Neural cell (in vitro differentiated cells): Measurements from ENCODE around the gene NDUFS3. TPM values are rescaled to one million over a fixed set of nuclear protein-coding genes. Genes with fewer than 3 reads are reported as not detected.

Source experiments
- H2AFZ ChIP-seq: fragments of 200-600, 300-800 bp; sonication (generic), shearing (Covaris generic); 2 replicates; pipeline ENCODE4 v1.6.0; 2014; ENCODE audit warnings: low read depth, mild to moderate bottlenecking, antibody characterized with exemption, low read length, moderate library complexity
- H3F3A ChIP-seq: fragments of 200-600 bp; shearing (Covaris generic); 2 replicates; pipeline ENCODE4 v1.6.1; 2016; ENCODE audit warnings: mild to moderate bottlenecking, moderate library complexity, mixed read lengths, antibody characterized with exemption, low read length; ENCODE audit not compliant: insufficient read depth, poor library complexity, severe bottlenecking
- H3K27ac ChIP-seq: fragments of 200-600, 300-800 bp; sonication (generic), shearing (Covaris generic); 2 replicates; pipeline ENCODE4 v1.5.1; 2014; ENCODE audit warnings: mild to moderate bottlenecking, low read length, moderate library complexity
- H3K27me3 ChIP-seq: fragments of 300-800, 200-600 bp; sonication (generic), shearing (Covaris generic); 2 replicates; pipeline ENCODE4 v1.6.0; 2014; ENCODE audit warnings: mild to moderate bottlenecking, low read depth, low read length, moderate library complexity; ENCODE audit not compliant: insufficient read depth
- H3K36me3 ChIP-seq: fragments of 300-800, 200-600 bp; sonication (generic), shearing (Covaris generic); 2 replicates; pipeline ENCODE4 v1.5.1; 2014; ENCODE audit warnings: mild to moderate bottlenecking, antibody characterized with exemption, low read length, moderate library complexity; ENCODE audit not compliant: insufficient read depth
- H3K4me2 ChIP-seq: fragments of 300-800, 200-600 bp; sonication (generic), shearing (Covaris generic); 2 replicates; pipeline ENCODE4 v1.6.0; 2014; ENCODE audit warnings: mild to moderate bottlenecking, low read length
- H3K4me3 ChIP-seq: fragments of 300-800, 200-600 bp; sonication (generic), shearing (Covaris generic); 2 replicates; pipeline ENCODE4 v1.5.1; 2014; ENCODE audit warnings: mild to moderate bottlenecking, low read length, moderate library complexity
- H3K79me2 ChIP-seq: fragments of 200-600 bp; shearing (Covaris generic); replicated peaks from 2 replicates; pipeline ENCODE4 v1.6.0; 2014; ENCODE audit warnings: mild to moderate bottlenecking, low read length, moderate library complexity; ENCODE audit not compliant: insufficient read depth
- H3K9ac ChIP-seq: fragments of 300-800, 200-600 bp; sonication (generic), shearing (Covaris generic); 2 replicates; pipeline ENCODE4 v1.6.1; 2016; ENCODE audit warnings: mild to moderate bottlenecking, low read length, mixed read lengths
- H3K9me2 ChIP-seq: fragments of 200-600 bp; shearing (Covaris generic); 2 replicates; pipeline ENCODE4 v1.6.1; 2016; ENCODE audit warnings: mild to moderate bottlenecking, low read length, mixed read lengths; ENCODE audit not compliant: insufficient read depth
- H3K9me3 ChIP-seq: fragments of 200-600, 300-800 bp; sonication (generic), shearing (Covaris generic); 2 replicates; pipeline ENCODE4 v1.6.1; 2016; ENCODE audit warnings: mild to moderate bottlenecking, mixed run types, low read length, moderate library complexity, mixed read lengths
- H4K20me1 ChIP-seq: fragments of 200-600 bp; shearing (Covaris generic); 2 replicates; pipeline ENCODE4 v1.6.1; 2016; ENCODE audit warnings: mild to moderate bottlenecking, mixed run types; ENCODE audit not compliant: insufficient read depth
- CTCF ChIP-seq: fragments of 450-650 bp; IDR thresholded peaks from 2 replicates; pipeline ENCODE4 v1.5.1; 2014; ENCODE audit warnings: antibody characterized with exemption, mild to moderate bottlenecking, moderate library complexity; ENCODE audit not compliant: poor library complexity, severe bottlenecking
- EP300 ChIP-seq: fragments of 450-650 bp; conservative IDR thresholded peaks from 2 replicates; pipeline ENCODE4 v1.6.1; 2014; ENCODE audit warnings: antibody characterized with exemption, mild to moderate bottlenecking, moderate library complexity; ENCODE audit not compliant: poor library complexity, severe bottlenecking
- EZH2 ChIP-seq: fragments of 200-600, 300-800 bp; shearing (Covaris generic), sonication (generic); IDR thresholded peaks from 2 replicates; pipeline ENCODE4 v1.6.1; 2014; ENCODE audit warnings: antibody characterized with exemption, low read length, borderline replicate concordance, mild to moderate bottlenecking; ENCODE audit not compliant: insufficient read depth, poor library complexity, severe bottlenecking
- MXI1 ChIP-seq: fragments of 450-650 bp; conservative IDR thresholded peaks from 2 replicates; pipeline ENCODE4 v1.6.1; 2014; ENCODE audit warnings: antibody characterized with exemption, mild to moderate bottlenecking; ENCODE audit not compliant: poor library complexity, severe bottlenecking
- POLR2AphosphoS5 ChIP-seq: IDR thresholded peaks from 2 replicates; pipeline ENCODE4 v1.6.1; 2012
- RAD21 ChIP-seq: fragments of 450-650 bp; conservative IDR thresholded peaks from 2 replicates; pipeline ENCODE4 v1.6.1; 2014; ENCODE audit warnings: antibody characterized with exemption, mild to moderate bottlenecking, moderate library complexity
- REST ChIP-seq: IDR thresholded peaks from 2 replicates; pipeline ENCODE4 v1.6.1; 2012; ENCODE audit warnings: borderline replicate concordance
- SMC3 ChIP-seq: fragments of 450-650 bp; conservative IDR thresholded peaks from 2 replicates; pipeline ENCODE4 v1.6.1; 2014; ENCODE audit warnings: antibody characterized with exemption, mild to moderate bottlenecking, moderate library complexity; ENCODE audit not compliant: poor library complexity
- TAF1 ChIP-seq: IDR thresholded peaks from 2 replicates; pipeline ENCODE4 v1.6.1; 2012; ENCODE audit warnings: low read depth
- polyA plus RNA-seq: library from polyadenylated mRNA; depleted of rRNA; stranded (reverse); fragments of >200 nt; gene quantifications from 2 replicates; pipeline ENCODE4 v1.2.3, GENCODE V29; 2014

The NDUFS3 gene
- polyA plus RNA-seq, 1 donor from 2014 or later = 186 TPM

GRCh38 chr11:47607380-47607779, 28.5 kb downstream of the NDUFS3 start:
- H2AFZ ChIP-seq = no peak overlapping the region
- H3K27me3 ChIP-seq = no peaks in the 10 kb centered on the region
- H3K4me2 ChIP-seq = no peak overlapping the region
- H3K9ac ChIP-seq = no peak overlapping the region
- no peak for TF ChIP-seq REST
- TF ChIP-seq CTCF = no peak
- TF ChIP-seq TAF1 = no peak
- TF ChIP-seq EZH2 = no peak
- no peak for TF ChIP-seq SMC3
- no peak for TF ChIP-seq EP300
- no peak for TF ChIP-seq MXI1
- no peaks in the 10 kb centered on the region for H3K79me2 ChIP-seq
- no peaks in the 10 kb centered on the region for H3K36me3 ChIP-seq
- H3F3A ChIP-seq = no peaks in the 10 kb centered on the region
- no peak overlapping the region for H3K27ac ChIP-seq
- H3K9me2 ChIP-seq = no peaks in the 10 kb centered on the region
- no peak overlapping the region for H3K4me3 ChIP-seq
- no peaks in the 10 kb centered on the region for H3K9me3 ChIP-seq
- H4K20me1 ChIP-seq = no peaks in the 10 kb centered on the region

- H4K20me1 ChIP-seq = no peaks in the 10 kb centered on the region
- H3K79me2 ChIP-seq = no peaks in the 10 kb centered on the region
- H3K9me2 ChIP-seq = no peaks in the 10 kb centered on the region
- no peaks in the 10 kb centered on the region for H3K9me3 ChIP-seq
- H3K9ac ChIP-seq = no peak overlapping the region
- no peak overlapping the region for H3K4me3 ChIP-seq
- H2AFZ ChIP-seq = no peak overlapping the region
- H3F3A ChIP-seq = no peaks in the 10 kb centered on the region
- H3K4me2 ChIP-seq = no peak overlapping the region
- no peaks in the 10 kb centered on the region for H3K27me3 ChIP-seq
- H3K27ac ChIP-seq = no peak overlapping the region
- H3K36me3 ChIP-seq = no peaks in the 10 kb centered on the region
- no peak for TF ChIP-seq TAF1
- TF ChIP-seq CTCF = no peak
- TF ChIP-seq RAD21 = no peak
- no peak for TF ChIP-seq EZH2
- no peak for TF ChIP-seq SMC3
- TF ChIP-seq MXI1 = no peak
- TF ChIP-seq REST = no peak
- TF ChIP-seq POLR2AphosphoS5 = no peak
- TF ChIP-seq EP300 = no peak
Observed at GRCh38 chr11:47609675-47610074, 30.8 kb downstream of the NDUFS3 start.
